ENCODE data around the gene VPS37D. TPM values are rescaled to one million over a fixed set of nuclear protein-coding genes. Genes with fewer than 3 reads are reported as not detected.

The VPS37D gene
- polyA plus RNA-seq, 3 donors: not detected

GRCh38 chr7:73703225-73703624, 35.6 kb downstream of the VPS37D start:
- Histone ChIP-seq H3K4me2 (replicated peaks; ENCODE audit: extremely low read depth, low read length, poor library complexity, severe bottlenecking) (no peak overlapping the region), H3K9ac (ENCODE audit: insufficient read depth, low read length, poor library complexity, severe bottlenecking) (no peak overlapping the region), H4K20me1 (ENCODE audit: insufficient read depth, low read length) (no peaks in the 10 kb centered on the region), H3K36me3 (replicated peaks in 1 of 2; ENCODE audit: control insufficient read depth in 1 of 2, insufficient read depth in 2 of 2, low read length in 2 of 2) (peaks cover 7 to 15% of the 10 kb centered on the region in 2 donors), H3K27ac (ENCODE audit: low read depth in 1 of 2, low read length in 2 of 2) (no peak overlapping the region), H3K27me3 (ENCODE audit: control insufficient read depth in 2 of 2, insufficient read depth in 2 of 2, low read length in 2 of 2) (peaks cover 6 to 60% of the 10 kb centered on the region in 2 donors), H2AFZ (ENCODE audit: insufficient read depth, low read depth, low read length, poor library complexity, severe bottlenecking) (no peak overlapping the region), H3K9me3 (replicated peaks in 1 of 2; ENCODE audit: control insufficient read depth in 1 of 2, insufficient read depth in 1 of 2, low read length in 2 of 2) (peaks cover 0 to 3% of the 10 kb centered on the region in 2 donors), H3K79me2 (ENCODE audit: insufficient read depth, low read length) (no peaks in the 10 kb centered on the region), H3K4me1 (ENCODE audit: control insufficient read depth in 1 of 2, insufficient read depth in 2 of 2, low read length in 2 of 2) (peaks cover 6 to 9% of the 10 kb centered on the region in 2 donors), H3K4me3 (replicated peaks in 1 of 3; ENCODE audit: low read depth in 2 of 3, low read length in 3 of 3) (peak overlapping the region in 1 of 3 experiments; percentile 34)
- peaks cover 27% of the 10 kb centered on the region for H3K4me1 Mint-ChIP-seq
- H3K27ac Mint-ChIP-seq: no peak overlapping the region
- 60% methylated on average over 13 of the region's 13 CpGs for WGBS (ENCODE audit: insufficient coverage)
- H3K4me3 Mint-ChIP-seq: peak overlapping the region in 1 of 2 donors; percentile 81
- no peak for TF ChIP-seq CTCF (IDR thresholded peaks at IDR 0.05)
- H3K9me3 Mint-ChIP-seq: peaks cover 0 to 26% (median 5%) of the 10 kb centered on the region in 7 donors
- H3K27me3 Mint-ChIP-seq (ENCODE audit: low read depth in 3 of 3): peaks cover 59 to 73% (median 71%) of the 10 kb centered on the region in 3 donors
- DNase-seq: no peak
- H3K36me3 Mint-ChIP-seq: peaks cover 13 to 20% of the 10 kb centered on the region in 2 donors
- intact Hi-C loops (cut with micrococcal nuclease): no loop called here

- peaks cover 0 to 26% (median 5%) of the 10 kb centered on the region in 7 donors for H3K9me3 Mint-ChIP-seq
- H3K27ac ChIP-seq (ENCODE audit: low read depth in 1 of 2, low read length in 2 of 2): no peak overlapping the region
- H3K36me3 Mint-ChIP-seq: peaks cover 6 to 12% of the 10 kb centered on the region in 2 donors
- H3K27me3 Mint-ChIP-seq (ENCODE audit: low read depth in 3 of 3): peaks cover 62 to 80% (median 77%) of the 10 kb centered on the region in 3 donors
- 19% methylated on average over 33 of the region's 45 CpGs for WGBS (ENCODE audit: insufficient coverage)
- peaks cover 6 to 65% of the 10 kb centered on the region in 2 donors for H3K27me3 ChIP-seq (ENCODE audit: control insufficient read depth in 2 of 2, insufficient read depth in 2 of 2, low read length in 2 of 2)
- intact Hi-C loops (cut with micrococcal nuclease): no loop called here
- DNase-seq: peak; percentile 25 to 51 (median 48)
- no peak overlapping the region for H2AFZ ChIP-seq (ENCODE audit: insufficient read depth, low read depth, low read length, poor library complexity, severe bottlenecking)
- peak overlapping the region; percentile 49 for H3K4me2 ChIP-seq (replicated peaks; ENCODE audit: extremely low read depth, low read length, poor library complexity, severe bottlenecking)
- peaks cover 6 to 9% of the 10 kb centered on the region in 2 donors for H3K4me1 ChIP-seq (ENCODE audit: control insufficient read depth in 1 of 2, insufficient read depth in 2 of 2, low read length in 2 of 2)
- H3K9me3 ChIP-seq (replicated peaks in 1 of 2; ENCODE audit: control insufficient read depth in 1 of 2, insufficient read depth in 1 of 2, low read length in 2 of 2): peaks cover 0 to 3% of the 10 kb centered on the region in 2 donors
- TF ChIP-seq CTCF (IDR thresholded peaks at IDR 0.05): no peak
- H3K79me2 ChIP-seq (ENCODE audit: insufficient read depth, low read length): no peaks in the 10 kb centered on the region
- H3K4me3 ChIP-seq (replicated peaks in 1 of 3; ENCODE audit: low read depth in 2 of 3, low read length in 3 of 3): peak overlapping the region in 1 of 3 experiments; percentile 34
- H3K27ac Mint-ChIP-seq: peak overlapping the region in 1 of 7 donors; percentile 12
- no peaks in the 10 kb centered on the region for H4K20me1 ChIP-seq (ENCODE audit: insufficient read depth, low read length)
- no peak overlapping the region for H3K9ac ChIP-seq (ENCODE audit: insufficient read depth, low read length, poor library complexity, severe bottlenecking)
- peak overlapping the region in 1 of 2 donors; percentile 81 for H3K4me3 Mint-ChIP-seq
- peaks cover 27% of the 10 kb centered on the region for H3K4me1 Mint-ChIP-seq
- peaks cover 4 to 7% of the 10 kb centered on the region in 2 donors for H3K36me3 ChIP-seq (replicated peaks in 1 of 2; ENCODE audit: control insufficient read depth in 1 of 2, insufficient read depth in 2 of 2, low read length in 2 of 2)
Observed at GRCh38 chr7:73703757-73704639, 36.4 kb downstream of the VPS37D start.

Measured in CD14-positive monocyte (primary cell).